ENCODE measurements around the gene ZNF740.

DNA sequence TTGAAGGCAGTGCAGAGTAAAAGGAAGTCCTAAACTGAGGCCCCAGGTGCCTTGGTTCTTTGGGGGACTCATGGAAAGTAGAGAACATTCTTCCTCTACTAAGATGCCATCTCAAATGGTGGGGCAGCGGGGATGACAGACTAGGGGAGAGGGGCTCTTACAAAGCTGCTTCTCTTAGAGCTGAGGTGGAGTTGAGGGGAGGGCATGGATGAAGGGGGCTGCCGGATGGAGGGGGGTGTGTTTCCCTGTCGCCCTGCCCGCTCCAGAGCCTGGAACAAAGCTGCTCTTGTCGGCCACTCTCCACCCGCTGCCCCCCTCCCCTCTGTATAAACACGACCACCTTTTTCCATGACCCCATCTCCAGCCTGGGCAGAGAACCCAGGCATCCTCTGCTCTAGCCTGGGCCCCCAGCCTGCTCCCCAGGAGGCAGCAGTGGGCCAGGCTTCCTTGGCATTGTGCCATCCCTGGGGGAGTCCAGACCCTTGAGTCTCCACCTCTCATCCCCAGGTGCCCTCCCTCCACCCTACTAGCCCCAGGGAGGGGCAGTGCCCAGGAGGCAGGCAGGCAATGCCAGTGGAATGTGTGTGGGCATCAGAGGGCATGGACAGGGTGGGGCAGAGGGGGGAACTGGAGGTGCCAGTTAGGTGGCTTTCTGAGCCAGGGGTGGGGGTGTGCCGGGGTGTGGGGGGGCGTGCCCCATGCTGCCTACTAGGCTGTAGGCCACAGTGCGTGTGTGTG, 49.8 kb downstream of the ZNF740 start:
- TF ChIP-seq, protein P1, sequence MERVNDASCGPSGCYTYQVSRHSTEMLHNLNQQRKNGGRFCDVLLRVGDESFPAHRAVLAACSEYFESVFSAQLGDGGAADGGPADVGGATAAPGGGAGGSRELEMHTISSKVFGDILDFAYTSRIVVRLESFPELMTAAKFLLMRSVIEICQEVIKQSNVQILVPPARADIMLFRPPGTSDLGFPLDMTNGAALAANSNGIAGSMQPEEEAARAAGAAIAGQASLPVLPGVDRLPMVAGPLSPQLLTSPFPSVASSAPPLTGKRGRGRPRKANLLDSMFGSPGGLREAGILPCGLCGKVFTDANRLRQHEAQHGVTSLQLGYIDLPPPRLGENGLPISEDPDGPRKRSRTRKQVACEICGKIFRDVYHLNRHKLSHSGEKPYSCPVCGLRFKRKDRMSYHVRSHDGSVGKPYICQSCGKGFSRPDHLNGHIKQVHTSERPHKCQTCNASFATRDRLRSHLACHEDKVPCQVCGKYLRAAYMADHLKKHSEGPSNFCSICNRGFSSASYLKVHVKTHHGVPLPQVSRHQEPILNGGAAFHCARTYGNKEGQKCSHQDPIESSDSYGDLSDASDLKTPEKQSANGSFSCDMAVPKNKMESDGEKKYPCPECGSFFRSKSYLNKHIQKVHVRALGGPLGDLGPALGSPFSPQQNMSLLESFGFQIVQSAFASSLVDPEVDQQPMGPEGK (CRISPR knock-in tag; IDR thresholded peaks at IDR 0.05; ENCODE audit: borderline replicate concordance): no peak
- TF ChIP-seq ZFP30 (CRISPR knock-in tag; IDR thresholded peaks at IDR 0.05) (no peak), CSDC2 (CRISPR knock-in tag; IDR thresholded peaks at IDR 0.05) (no peak), TCF4 (CRISPR knock-in tag; IDR thresholded peaks at IDR 0.05; ENCODE audit: borderline replicate concordance) (no peak)
